Peyer's patch (tissue), 4 donors: ENCODE data around the gene CASP4. TPM values are rescaled to one million over a fixed set of nuclear protein-coding genes. Genes with fewer than 3 reads are reported as not detected.

Experiments
- DNase-seq, 3 donors: peaks; one replicate each; pipeline ENCODE4 v3.0.0-alpha.2; 2017 to 2019
- H3K27ac ChIP-seq, 4 donors: fragments of 200-600 bp; sonication (generic); one replicate each; pipeline ENCODE4 v1.5.1; 2016 to 2019
- H3K27me3 ChIP-seq, 2 donors: fragments of 200-600 bp; sonication (generic); one replicate each; pipeline ENCODE4 v1.5.1; 2019
- H3K36me3 ChIP-seq, 3 donors: fragments of 200-600 bp; sonication (generic); one replicate each; pipeline ENCODE4 v1.5.1; 2016 to 2019
- H3K4me1 ChIP-seq, 4 donors: fragments of 200-600 bp; sonication (generic); one replicate each; pipeline ENCODE4 v1.5.1; 2016 to 2019
- H3K4me3 ChIP-seq, 4 donors: fragments of 200-600 bp; sonication (generic); 1 replicate in 3 of 4; 2 replicates in 1 of 4; pipeline ENCODE4 v1.5.1; 2016 to 2019; ENCODE audit warnings: mild to moderate bottlenecking in 1 of 4
- H3K9me3 ChIP-seq, 4 donors: fragments of 200-600 bp; sonication (generic); one replicate each; pipeline ENCODE4 v1.5.1; 2016 to 2019; ENCODE audit warnings: mild to moderate bottlenecking in 1 of 4
- CTCF ChIP-seq, 6 experiments: fragments of 450-650 bp in 4 of 6; fragments of 200-600 bp in 2 of 6; sonication (generic) in 1 of 6; IDR thresholded peaks; one replicate each; pipeline ENCODE4 v1.5.1; 2017 to 2019; ENCODE audit warnings: antibody characterized with exemption in 6 of 6, mild to moderate bottlenecking in 3 of 6, moderate library complexity in 1 of 6
- POLR2A ChIP-seq, 2 donors: fragments of 450-650 bp; IDR thresholded peaks; one replicate each; pipeline ENCODE4 v1.5.1; 2017; ENCODE audit warnings: antibody characterized with exemption in 2 of 2, mild to moderate bottlenecking in 2 of 2, moderate library complexity in 2 of 2
- total RNA-seq, 4 donors: library from RNA; depleted of rRNA; stranded (reverse); fragments of >200 nt; gene quantifications; one replicate each; pipeline ENCODE4 v1.1.0, GENCODE V29; 2016

The CASP4 gene
- total RNA-seq, 4 donors from 2014 or later, result 108 to 136 (median 123) TPM

GRCh38 chr11:104916442-104916841 is 51.9 kb downstream of the CASP4 start:
- H3K4me3 ChIP-seq, result peak overlapping the region in 2 of 4 donors; percentile 45 to 54

GRCh38 chr11:104912102-104912501 is 56.3 kb downstream of the CASP4 start:
- H3K9me3 ChIP-seq, result no peaks in the 10 kb centered on the region
- no peaks in the 10 kb centered on the region for H3K36me3 ChIP-seq
- H3K27ac ChIP-seq, result no peak overlapping the region
- H3K4me3 ChIP-seq, result no peak overlapping the region
- no peak for DNase-seq
- H3K27me3 ChIP-seq, result no peaks in the 10 kb centered on the region
- H3K4me1 ChIP-seq, result peaks cover 0 to 11% (median 0%) of the 10 kb centered on the region in 4 donors
- TF ChIP-seq POLR2A (IDR thresholded peaks at IDR 0.05) (no peak), CTCF (IDR thresholded peaks at IDR 0.05) (no peak)

More at GRCh38 chr11:104916442-104916841, 51.9 kb downstream of the CASP4 start:
- Histone ChIP-seq H3K4me1 (peaks cover 0 to 18% (median 0%) of the 10 kb centered on the region in 4 donors), H3K27ac (peak overlapping the region in 3 of 4 donors; percentile 63 to 78 (median 70)), H3K36me3 (no peaks in the 10 kb centered on the region), H3K27me3 (no peaks in the 10 kb centered on the region), H3K9me3 (no peaks in the 10 kb centered on the region)
- no peak for DNase-seq
- TF ChIP-seq CTCF (IDR thresholded peaks at IDR 0.05) (no peak), POLR2A (IDR thresholded peaks at IDR 0.05) (no peak)

- no peaks in the 10 kb centered on the region for H3K4me1 ChIP-seq
- H3K36me3 ChIP-seq, result no peaks in the 10 kb centered on the region
- H3K9me3 ChIP-seq, result no peaks in the 10 kb centered on the region
- H3K27me3 ChIP-seq, result no peaks in the 10 kb centered on the region
- no peak overlapping the region for H3K4me3 ChIP-seq
- no peak for DNase-seq
- H3K27ac ChIP-seq, result no peak overlapping the region
- TF ChIP-seq POLR2A (IDR thresholded peaks at IDR 0.05) (no peak), CTCF (IDR thresholded peaks at IDR 0.05) (no peak)
These were observed 60.2 kb downstream of the CASP4 start for GRCh38 chr11:104908186-104908531.

- no peak for DNase-seq
- H3K27ac ChIP-seq, result no peak overlapping the region
- H3K9me3 ChIP-seq, result no peaks in the 10 kb centered on the region
- no peaks in the 10 kb centered on the region for H3K36me3 ChIP-seq
- H3K4me1 ChIP-seq, result no peaks in the 10 kb centered on the region
- no peak overlapping the region for H3K4me3 ChIP-seq
- TF ChIP-seq POLR2A (IDR thresholded peaks at IDR 0.05), result no peak
- no peak for TF ChIP-seq CTCF (IDR thresholded peaks at IDR 0.05)
- no peaks in the 10 kb centered on the region for H3K27me3 ChIP-seq
These were observed 60.7 kb downstream of the CASP4 start for GRCh38 chr11:104907521-104908185.

GRCh38 chr11:104905271-104905670 is 63.1 kb downstream of the CASP4 start:
- no peak overlapping the region for H3K4me3 ChIP-seq
- TF ChIP-seq CTCF (IDR thresholded peaks at IDR 0.05) (peak in 1 of 6 experiments; percentile 14), POLR2A (IDR thresholded peaks at IDR 0.05) (no peak)
- no peak overlapping the region for H3K27ac ChIP-seq
- no peaks in the 10 kb centered on the region for H3K36me3 ChIP-seq
- H3K4me1 ChIP-seq, result no peaks in the 10 kb centered on the region
- H3K27me3 ChIP-seq, result no peaks in the 10 kb centered on the region
- no peaks in the 10 kb centered on the region for H3K9me3 ChIP-seq
- DNase-seq, result no peak
